H9 (cell line): Measurements from ENCODE around the gene MTCL1. TPM values are rescaled to one million over a fixed set of nuclear protein-coding genes. Genes with fewer than 3 reads are reported as not detected.

Source experiments
- DNase-seq: peaks from one replicate; pipeline ENCODE4 v3.0.0-alpha.2; 2017
- H2AFZ ChIP-seq: one replicate; pipeline ENCODE4 v1.6.1; 2013; ENCODE audit warnings: mild to moderate bottlenecking, low read length, control low read depth, moderate library complexity
- H2AK5ac ChIP-seq: 2 replicates; pipeline ENCODE4 v1.6.1; 2013; ENCODE audit warnings: low read length, control low read depth, mixed read lengths; ENCODE audit not compliant: insufficient read length
- H2BK120ac ChIP-seq: one replicate; pipeline ENCODE4 v1.6.1; 2013; ENCODE audit warnings: low read depth, mild to moderate bottlenecking, low read length, control low read depth, inconsistent platforms; ENCODE audit not compliant: poor library complexity, severe bottlenecking
- H2BK12ac ChIP-seq: 2 replicates; pipeline ENCODE4 v1.6.1; 2013; ENCODE audit warnings: low read length, control low read depth, mixed read lengths, low read depth; ENCODE audit not compliant: insufficient read length
- H2BK15ac ChIP-seq: 2 replicates; pipeline ENCODE4 v1.6.1; 2013; ENCODE audit warnings: low read depth, low read length, control low read depth
- H2BK20ac ChIP-seq: one replicate; pipeline ENCODE4 v1.6.1; 2013; ENCODE audit warnings: low read depth, mild to moderate bottlenecking, low read length, control low read depth, inconsistent platforms; ENCODE audit not compliant: poor library complexity, severe bottlenecking
- H2BK5ac ChIP-seq: 2 replicates; pipeline ENCODE4 v1.6.1; 2013; ENCODE audit warnings: low read length, control low read depth, mixed read lengths; ENCODE audit not compliant: insufficient read length
- H3K14ac ChIP-seq: 2 replicates; pipeline ENCODE4 v1.6.1; 2013; ENCODE audit warnings: low read length, control low read depth; ENCODE audit not compliant: insufficient read depth
- H3K18ac ChIP-seq: 2 replicates; pipeline ENCODE4 v1.6.1; 2013; ENCODE audit warnings: low read depth, mild to moderate bottlenecking, mixed read lengths, low read length, control low read depth; ENCODE audit not compliant: insufficient read length
- H3K23ac ChIP-seq: 2 replicates; pipeline ENCODE4 v1.6.1; 2013; ENCODE audit warnings: low read length, control low read depth, mixed read lengths, low read depth; ENCODE audit not compliant: insufficient read length
- H3K23me2 ChIP-seq: 2 replicates; pipeline ENCODE4 v1.6.1; 2013; ENCODE audit warnings: low read depth, mild to moderate bottlenecking, mixed read lengths, low read length, control low read depth; ENCODE audit not compliant: insufficient read length, poor library complexity, severe bottlenecking
- H3K27ac ChIP-seq: 2 replicates; pipeline ENCODE4 v1.5.1; 2013; ENCODE audit warnings: low read length, control low read depth, mixed read lengths, low read depth; ENCODE audit not compliant: insufficient read length
- H3K27me3 ChIP-seq: 2 replicates; pipeline ENCODE4 v1.6.1; 2013; ENCODE audit warnings: low read length, control low read depth, inconsistent platforms; ENCODE audit not compliant: insufficient read depth
- H3K4ac ChIP-seq: 2 replicates; pipeline ENCODE4 v1.6.1; 2013; ENCODE audit warnings: low read depth, mild to moderate bottlenecking, control low read depth, inconsistent platforms, low read length, moderate library complexity
- H3K4me1 ChIP-seq: 2 replicates; pipeline ENCODE4 v1.6.1; 2013; ENCODE audit warnings: low read length, control low read depth, inconsistent platforms; ENCODE audit not compliant: insufficient read depth
- H3K4me2 ChIP-seq: 2 replicates; pipeline ENCODE4 v1.6.1; 2013; ENCODE audit warnings: low read length, control low read depth, mixed read lengths; ENCODE audit not compliant: insufficient read length, insufficient read depth
- H3K56ac ChIP-seq: 2 replicates; pipeline ENCODE4 v1.6.1; 2013; ENCODE audit warnings: low read depth, mild to moderate bottlenecking, mixed read lengths, low read length, control low read depth; ENCODE audit not compliant: insufficient read length
- H3K79me1 ChIP-seq: 2 replicates; pipeline ENCODE4 v1.6.1; 2013; ENCODE audit warnings: low read depth, mild to moderate bottlenecking, moderate library complexity, low read length, control low read depth, inconsistent platforms; ENCODE audit not compliant: insufficient read depth, poor library complexity, severe bottlenecking
- H3K79me2 ChIP-seq: 2 replicates; pipeline ENCODE4 v1.6.1; 2013; ENCODE audit warnings: low read length, control low read depth, inconsistent platforms; ENCODE audit not compliant: insufficient read depth
- H3K9ac ChIP-seq: 2 replicates; pipeline ENCODE4 v1.6.1; 2013; ENCODE audit warnings: low read length, control low read depth, mixed read lengths; ENCODE audit not compliant: insufficient read length; ENCODE audit errors: extremely low read depth
- H3K9me3 ChIP-seq: one replicate; pipeline ENCODE4 v1.6.1; 2013; ENCODE audit warnings: low read depth, low read length, inconsistent platforms; ENCODE audit not compliant: control insufficient read depth
- H3T11ph ChIP-seq: one replicate; pipeline ENCODE4 v1.6.1; 2013; ENCODE audit warnings: mild to moderate bottlenecking, low read length, control low read depth, inconsistent platforms
- H4K20me1 ChIP-seq: one replicate; pipeline ENCODE4 v1.6.1; 2013; ENCODE audit not compliant: control insufficient read depth, insufficient read length, insufficient read depth
- H4K5ac ChIP-seq: 2 replicates; pipeline ENCODE4 v1.6.1; 2013; ENCODE audit warnings: low read depth, mild to moderate bottlenecking, mixed read lengths, low read length, control low read depth; ENCODE audit not compliant: insufficient read length
- H4K8ac ChIP-seq: replicated peaks from 2 replicates; pipeline ENCODE4 v1.6.1; 2013; ENCODE audit warnings: low read length, control low read depth, mixed read lengths, low read depth; ENCODE audit not compliant: insufficient read length
- H4K91ac ChIP-seq: 2 replicates; pipeline ENCODE4 v1.6.1; 2013; ENCODE audit warnings: low read depth, mild to moderate bottlenecking, moderate library complexity, mixed read lengths, low read length, control low read depth; ENCODE audit not compliant: insufficient read length
- H3K27ac Mint-ChIP-seq, 3 experiments: 2 replicates in 2 of 3; 3 replicates in 1 of 3; pipeline ENCODE4 v1.8.0; 2020 to 2021; ENCODE audit warnings: mixed read lengths in 3 of 3, mild to moderate bottlenecking in 1 of 3, moderate library complexity in 1 of 3
- H3K27me3 Mint-ChIP-seq: 2 replicates; pipeline ENCODE4 v1.8.0; 2021; ENCODE audit warnings: low read depth, mild to moderate bottlenecking, moderate library complexity, mixed read lengths
- H3K36me3 Mint-ChIP-seq, 3 experiments: 2 replicates in 2 of 3; 3 replicates in 1 of 3; pipeline ENCODE4 v1.8.0; 2020 to 2021; ENCODE audit warnings: low read depth in 3 of 3, mixed read lengths in 3 of 3; ENCODE audit not compliant: insufficient read depth in 1 of 3
- H3K4me1 Mint-ChIP-seq, 2 experiments: 2 replicates each; pipeline ENCODE4 v1.8.0; 2020; ENCODE audit warnings: mixed read lengths in 2 of 2
- H3K4me3 Mint-ChIP-seq, 2 experiments: 2 replicates in 1 of 2; 3 replicates in 1 of 2; pipeline ENCODE4 v1.8.0; 2020 to 2021; ENCODE audit warnings: mild to moderate bottlenecking in 2 of 2, mixed read lengths in 2 of 2, moderate library complexity in 1 of 2
- H3K9me3 Mint-ChIP-seq, 2 experiments: 2 replicates in 1 of 2; 3 replicates in 1 of 2; pipeline ENCODE4 v1.8.0; 2020; ENCODE audit warnings: mild to moderate bottlenecking in 2 of 2, mixed read lengths in 2 of 2, moderate library complexity in 1 of 2
- CTCF ChIP-seq: fragments of 200-600 bp; sonication (generic); conservative IDR thresholded peaks from 3 replicates; pipeline ENCODE4 v1.8.0; 2021; ENCODE audit warnings: antibody characterized with exemption, mild to moderate bottlenecking
- WGBS: extraction: QIAGEN DNeasy Blood & Tissue Kit; methylation state at CpG from one replicate; pipeline ENCODE4 v1.1.7; 2013; ENCODE audit warnings: missing lambda C conversion rate, low lambda C conversion rate, mixed read lengths; ENCODE audit not compliant: insufficient read length; ENCODE audit errors: extremely low coverage; 5-methylcytosine and 5-hydroxymethylcytosine counted together
- total RNA-seq: library from RNA; stranded (reverse); gene quantifications from 2 replicates; pipeline ENCODE4 v1.2.1, GENCODE V29; 2021

Gene MTCL1
- total RNA-seq, 1 experiment from 2014 or later: 50.7 TPM

DNA sequence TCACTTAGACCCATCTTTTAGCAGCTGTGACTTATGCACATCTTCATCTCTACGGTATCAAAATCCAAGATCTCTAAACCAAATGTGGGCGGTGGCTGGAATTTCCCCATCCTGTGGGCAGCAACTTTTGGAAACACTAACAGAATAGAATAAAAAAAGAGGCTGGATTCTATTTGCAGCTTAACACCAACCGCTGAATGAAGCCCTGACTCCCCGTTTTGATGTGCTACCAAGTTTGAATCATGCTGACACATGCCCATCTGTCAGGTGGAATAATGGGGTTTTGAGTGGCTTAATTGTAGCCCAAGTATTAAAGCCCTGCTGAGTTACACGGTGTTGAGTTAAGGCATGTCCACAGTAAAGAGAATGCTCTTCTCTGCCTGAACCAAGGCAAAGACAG lies 165.2 kb downstream of the MTCL1 start:
- DNase-seq: no peak
- no peak overlapping the region for H3K4ac ChIP-seq
- no peak overlapping the region for H3K14ac ChIP-seq
- no peak overlapping the region for H3K4me2 ChIP-seq
- no peak overlapping the region for H2AK5ac ChIP-seq
- H2BK20ac ChIP-seq: no peak overlapping the region
- no peaks in the 10 kb centered on the region; the same call in none of the 2 replicates for H3K27me3 Mint-ChIP-seq
- no peak overlapping the region for H3K4me3 Mint-ChIP-seq
- no peak overlapping the region for H3K18ac ChIP-seq
- H3K27ac ChIP-seq: no peak overlapping the region
- H3K23ac ChIP-seq: no peak overlapping the region
- H4K91ac ChIP-seq: no peak overlapping the region
- H2BK15ac ChIP-seq: no peak overlapping the region
- H2AFZ ChIP-seq: no peak overlapping the region
- H3K79me2 ChIP-seq: no peaks in the 10 kb centered on the region
- no peak overlapping the region for H4K5ac ChIP-seq
- no peak for TF ChIP-seq CTCF
- H2BK5ac ChIP-seq: no peak overlapping the region
- no peaks in the 10 kb centered on the region for H3K27me3 ChIP-seq
- no peak overlapping the region for H3K9ac ChIP-seq
- no peak overlapping the region for H2BK12ac ChIP-seq
- H3T11ph ChIP-seq: no peak overlapping the region
- no peaks in the 10 kb centered on the region for H3K23me2 ChIP-seq
- no peaks in the 10 kb centered on the region for H3K79me1 ChIP-seq
- H3K9me3 ChIP-seq: no peaks in the 10 kb centered on the region
- H3K27ac Mint-ChIP-seq: no peak overlapping the region
- H3K56ac ChIP-seq: no peak overlapping the region
- H2BK120ac ChIP-seq: no peak overlapping the region
- H3K9me3 Mint-ChIP-seq: no peaks in the 10 kb centered on the region; a peak in 1 of 5 replicates
- H4K8ac ChIP-seq: no peak overlapping the region
- no peaks in the 10 kb centered on the region for H3K4me1 ChIP-seq
- no CpG with 5 or more reads among the region's 5 CpGs for WGBS
- no peaks in the 10 kb centered on the region for H4K20me1 ChIP-seq
- H3K36me3 Mint-ChIP-seq: no peaks in the 10 kb centered on the region
- H3K4me1 Mint-ChIP-seq: peaks cover 11% of the 10 kb centered on the region in 2 experiments
